VCaP (cell line): ENCODE data around the gene NPEPPS.

Experiments used
- H3K27ac ChIP-seq: fragments of 450-650 bp; 2 replicates; pipeline ENCODE4 v1.5.1; 2017
- TF ChIP-seq, protein P1 (sequence below): fragments of 450-650 bp; conservative IDR thresholded peaks from 2 replicates; pipeline ENCODE4 v1.5.1; 2017; ENCODE audit warnings: mild to moderate bottlenecking, moderate library complexity

NPEPPS gene

DNA sequence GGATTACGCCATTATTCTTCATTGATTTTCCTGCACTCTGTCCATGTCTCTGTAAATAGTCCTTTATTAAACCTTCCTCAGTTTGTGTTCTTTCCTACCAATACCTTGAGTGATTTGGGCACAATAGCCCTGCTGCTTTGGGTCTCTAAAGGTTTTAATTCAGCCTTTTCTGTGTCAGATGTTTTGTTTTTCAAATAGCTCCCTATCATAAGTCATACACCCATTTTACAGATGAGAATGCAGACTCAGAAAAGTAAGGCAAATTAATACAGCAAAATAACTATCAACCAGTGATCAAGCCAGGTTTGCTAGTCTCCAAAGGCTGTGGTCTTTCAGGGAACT is 93.8 kb downstream of the NPEPPS start:
- TF ChIP-seq, protein P1, sequence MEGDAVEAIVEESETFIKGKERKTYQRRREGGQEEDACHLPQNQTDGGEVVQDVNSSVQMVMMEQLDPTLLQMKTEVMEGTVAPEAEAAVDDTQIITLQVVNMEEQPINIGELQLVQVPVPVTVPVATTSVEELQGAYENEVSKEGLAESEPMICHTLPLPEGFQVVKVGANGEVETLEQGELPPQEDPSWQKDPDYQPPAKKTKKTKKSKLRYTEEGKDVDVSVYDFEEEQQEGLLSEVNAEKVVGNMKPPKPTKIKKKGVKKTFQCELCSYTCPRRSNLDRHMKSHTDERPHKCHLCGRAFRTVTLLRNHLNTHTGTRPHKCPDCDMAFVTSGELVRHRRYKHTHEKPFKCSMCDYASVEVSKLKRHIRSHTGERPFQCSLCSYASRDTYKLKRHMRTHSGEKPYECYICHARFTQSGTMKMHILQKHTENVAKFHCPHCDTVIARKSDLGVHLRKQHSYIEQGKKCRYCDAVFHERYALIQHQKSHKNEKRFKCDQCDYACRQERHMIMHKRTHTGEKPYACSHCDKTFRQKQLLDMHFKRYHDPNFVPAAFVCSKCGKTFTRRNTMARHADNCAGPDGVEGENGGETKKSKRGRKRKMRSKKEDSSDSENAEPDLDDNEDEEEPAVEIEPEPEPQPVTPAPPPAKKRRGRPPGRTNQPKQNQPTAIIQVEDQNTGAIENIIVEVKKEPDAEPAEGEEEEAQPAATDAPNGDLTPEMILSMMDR = no peak
- H3K27ac ChIP-seq = no peak overlapping the region

- TF ChIP-seq, protein P1 = no peak
- no peak overlapping the region for H3K27ac ChIP-seq
Measured at GRCh38 chr17:47628014-47628566, 97.2 kb downstream of the NPEPPS start.

DNA sequence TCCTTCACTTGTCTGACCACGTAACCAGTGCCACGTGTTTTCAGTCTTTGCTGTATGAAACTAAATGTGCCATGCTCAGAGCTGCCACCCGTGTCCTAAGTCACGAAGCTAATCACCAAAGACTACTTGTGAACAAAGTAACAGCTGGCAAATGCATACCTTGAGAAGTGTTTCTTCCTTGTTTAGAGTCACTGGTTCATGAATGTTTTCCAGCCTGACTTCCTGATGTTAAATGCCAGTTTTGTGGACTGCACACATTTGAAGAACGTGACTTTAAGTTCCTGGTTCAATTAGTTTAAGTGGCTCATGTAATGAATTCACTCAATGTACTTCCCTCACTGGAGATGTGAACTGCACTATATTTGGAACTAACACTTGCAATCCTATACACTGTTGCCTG is 98.9 kb downstream of the NPEPPS start:
- TF ChIP-seq, protein P1 = no peak
- H3K27ac ChIP-seq = peak overlapping the region; percentile 29

DNA sequence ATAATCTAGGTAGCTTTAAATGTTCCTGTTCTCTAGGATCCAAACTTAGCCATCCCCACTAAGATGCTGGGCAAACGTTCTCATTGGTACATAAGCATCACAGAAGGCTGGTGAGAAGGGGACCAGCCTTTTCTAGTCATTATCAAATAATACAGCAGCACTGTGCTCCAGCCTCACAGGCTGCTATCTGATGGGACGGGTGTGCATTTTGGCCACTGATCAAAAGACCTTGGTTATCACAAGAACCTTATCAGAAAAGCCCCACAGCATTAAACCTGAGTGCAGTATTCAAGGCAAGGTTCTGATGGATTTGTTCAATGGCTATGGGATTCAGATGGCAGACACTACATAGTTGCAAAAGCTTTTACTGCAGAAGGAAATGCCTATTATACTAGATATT is 99.7 kb downstream of the NPEPPS start:
- TF ChIP-seq, protein P1 = no peak
- H3K27ac ChIP-seq = peak overlapping the region; percentile 29

- TF ChIP-seq, protein P1 = no peak
- no peak overlapping the region for H3K27ac ChIP-seq
Measured at GRCh38 chr17:47632991-47633390, 102.1 kb downstream of the NPEPPS start.

- TF ChIP-seq, protein P1 = no peak
- H3K27ac ChIP-seq = no peak overlapping the region
Measured at GRCh38 chr17:47633996-47634395, 103.1 kb downstream of the NPEPPS start.

GRCh38 chr17:47634870-47635269 is 104.0 kb downstream of the NPEPPS start:
- H3K27ac ChIP-seq = no peak overlapping the region
- TF ChIP-seq, protein P1 = no peak
